ENCODE data around the gene CLHC1. TPM values are rescaled to one million over a fixed set of nuclear protein-coding genes. Genes with fewer than 3 reads are reported as not detected.
"Not testable (repeated sequence)": the region's sequence is repeated elsewhere in the genome, so short reads cannot be mapped to it uniquely, and the experiment has no call there.

The CLHC1 gene
- total RNA-seq, 1 donor, result 4.9 TPM

DNA sequence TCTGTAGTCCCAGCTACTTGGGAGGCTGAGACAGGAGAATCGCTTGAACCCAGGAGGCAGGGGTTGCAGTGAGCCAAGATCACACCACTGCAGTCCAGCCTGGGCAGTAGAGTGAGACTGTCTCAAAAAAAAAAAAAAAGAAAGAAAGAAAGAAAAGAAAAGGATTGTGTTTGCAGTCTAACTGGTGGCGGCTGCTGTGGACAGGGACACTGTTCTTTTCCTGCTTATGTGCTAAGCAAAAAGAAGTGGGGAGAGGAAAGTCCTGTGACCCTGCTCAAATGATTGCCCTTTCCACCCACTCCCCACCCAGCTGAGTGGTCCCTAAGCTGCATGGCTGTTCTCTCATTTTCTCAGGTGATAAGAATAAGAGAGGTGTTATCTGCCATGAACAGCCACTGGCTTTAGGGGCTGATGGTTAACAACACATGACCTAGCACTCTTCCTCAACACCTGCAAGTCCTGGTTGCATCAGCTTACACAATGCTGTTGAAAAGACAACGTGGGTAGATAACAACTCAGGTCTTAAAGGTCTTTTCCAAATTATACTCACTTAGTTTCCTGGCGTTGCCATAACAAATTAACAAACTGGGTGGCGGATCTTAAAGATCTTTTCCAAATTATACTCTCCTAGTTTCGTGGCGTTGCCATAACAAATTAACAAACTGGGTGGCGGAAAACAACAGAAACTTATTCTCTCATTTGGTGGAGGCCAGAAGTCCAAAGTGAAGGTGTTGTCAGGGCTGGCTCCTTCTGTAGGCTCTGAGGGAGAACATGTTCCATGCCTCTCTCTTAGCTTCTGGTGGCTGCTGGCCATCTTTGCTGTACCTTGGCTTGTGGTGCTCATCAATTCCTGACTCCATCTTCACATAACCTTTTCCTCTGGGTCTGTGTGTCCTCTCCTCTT is 91.5 kb downstream of the CLHC1 start:
- Histone ChIP-seq H3K27me3 (ENCODE audit: insufficient read depth, low read length) (no peaks in the 10 kb centered on the region), H3K4me1 (ENCODE audit: insufficient read depth, low read length) (peaks cover 21% of the 10 kb centered on the region), H3K9me3 (ENCODE audit: low read depth, low read length) (no peaks in the 10 kb centered on the region), H3K4me3 (ENCODE audit: low read length) (no peak overlapping the region)

DNA sequence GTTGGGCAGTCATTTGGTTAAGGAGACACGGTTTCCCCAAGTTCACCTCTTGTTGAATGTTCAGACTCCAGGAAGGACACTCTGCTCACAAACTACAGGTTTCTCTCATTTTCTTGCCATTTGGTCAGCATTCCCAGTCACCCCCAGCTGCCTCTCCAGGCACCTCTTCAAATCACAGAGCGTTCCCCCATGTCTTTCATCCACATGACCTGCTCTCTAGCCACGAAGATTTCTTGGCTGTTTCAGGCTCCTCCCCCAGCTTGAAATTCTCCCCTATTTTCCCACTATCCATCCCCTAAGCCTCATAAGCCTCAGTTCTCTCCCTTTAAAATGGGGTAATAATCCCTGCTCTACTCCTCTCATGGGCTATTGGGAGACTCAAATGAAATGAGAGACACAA is 92.8 kb downstream of the CLHC1 start:
- Histone ChIP-seq H3K4me1 (ENCODE audit: insufficient read depth, low read length) (peaks cover 30% of the 10 kb centered on the region), H3K4me3 (ENCODE audit: low read length) (no peak overlapping the region), H3K27me3 (ENCODE audit: insufficient read depth, low read length) (no peaks in the 10 kb centered on the region), H3K9me3 (ENCODE audit: low read depth, low read length) (no peaks in the 10 kb centered on the region)

DNA sequence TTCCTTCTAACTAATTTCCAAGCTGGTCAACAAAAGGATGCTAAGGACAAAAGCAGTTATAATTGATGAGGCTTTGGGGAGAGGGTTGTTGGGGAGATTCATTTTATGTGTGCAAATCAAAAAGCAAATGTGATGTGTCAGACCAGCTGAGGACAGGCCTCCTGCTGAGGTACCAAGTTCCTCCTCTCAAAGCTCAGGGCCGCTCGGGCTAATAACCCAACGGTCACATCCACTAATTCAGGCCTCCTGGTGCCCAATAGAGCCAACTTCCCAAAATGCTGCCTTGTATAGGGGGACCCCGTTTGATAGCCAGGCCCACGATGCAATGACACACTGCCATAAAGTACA is 93.2 kb downstream of the CLHC1 start:
- Histone ChIP-seq H3K9me3 (ENCODE audit: low read depth, low read length) (no peaks in the 10 kb centered on the region), H3K4me3 (ENCODE audit: low read length) (no peak overlapping the region), H3K4me1 (ENCODE audit: insufficient read depth, low read length) (peaks cover 35% of the 10 kb centered on the region), H3K27me3 (ENCODE audit: insufficient read depth, low read length) (no peaks in the 10 kb centered on the region)

DNA sequence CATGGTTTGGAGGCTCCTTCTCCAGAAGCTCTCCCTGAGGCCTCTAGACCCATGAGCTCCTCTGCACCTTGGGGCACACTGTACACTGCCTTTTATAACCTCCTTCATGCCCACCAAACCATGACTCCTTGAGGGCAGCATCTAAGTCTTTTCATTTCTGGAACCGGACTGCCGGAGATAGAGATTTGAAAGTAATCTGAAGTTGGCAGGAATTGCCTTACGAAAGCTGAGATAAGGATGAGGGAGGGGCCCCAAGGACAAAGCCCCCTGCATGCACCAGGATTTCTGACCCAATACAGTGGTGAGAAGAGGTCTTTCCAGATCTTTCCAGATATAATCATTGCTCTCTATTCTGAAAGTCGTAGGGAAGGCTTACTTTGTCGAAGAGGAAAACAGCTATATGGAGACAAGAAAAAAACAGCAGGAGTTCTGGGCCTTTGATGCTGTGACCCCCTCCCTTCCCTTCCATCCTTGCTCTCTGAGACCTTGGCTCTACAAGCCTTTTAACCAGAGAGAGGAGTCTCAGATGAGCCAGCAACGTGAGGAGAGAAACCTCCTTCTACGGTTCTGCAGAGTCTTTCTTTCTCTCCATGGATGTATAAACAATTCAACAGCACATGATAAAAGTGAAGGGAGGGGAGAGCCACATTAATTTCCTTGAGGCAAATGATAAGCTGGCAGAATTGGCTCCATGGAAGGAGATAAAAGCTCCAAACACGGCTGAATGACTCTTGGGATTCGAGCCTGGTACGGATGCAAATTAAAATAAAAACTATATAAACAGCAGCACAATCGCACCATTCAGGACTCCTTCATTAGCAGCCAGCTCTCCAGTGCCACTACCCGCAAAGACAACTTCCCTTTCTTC is 93.8 kb downstream of the CLHC1 start:
- peaks cover 41% of the 10 kb centered on the region for H3K4me1 ChIP-seq (ENCODE audit: insufficient read depth, low read length)
- no peaks in the 10 kb centered on the region for H3K27me3 ChIP-seq (ENCODE audit: insufficient read depth, low read length)
- no peak overlapping the region for H3K4me3 ChIP-seq (ENCODE audit: low read length)
- H3K9me3 ChIP-seq (ENCODE audit: low read depth, low read length), result no peaks in the 10 kb centered on the region

DNA sequence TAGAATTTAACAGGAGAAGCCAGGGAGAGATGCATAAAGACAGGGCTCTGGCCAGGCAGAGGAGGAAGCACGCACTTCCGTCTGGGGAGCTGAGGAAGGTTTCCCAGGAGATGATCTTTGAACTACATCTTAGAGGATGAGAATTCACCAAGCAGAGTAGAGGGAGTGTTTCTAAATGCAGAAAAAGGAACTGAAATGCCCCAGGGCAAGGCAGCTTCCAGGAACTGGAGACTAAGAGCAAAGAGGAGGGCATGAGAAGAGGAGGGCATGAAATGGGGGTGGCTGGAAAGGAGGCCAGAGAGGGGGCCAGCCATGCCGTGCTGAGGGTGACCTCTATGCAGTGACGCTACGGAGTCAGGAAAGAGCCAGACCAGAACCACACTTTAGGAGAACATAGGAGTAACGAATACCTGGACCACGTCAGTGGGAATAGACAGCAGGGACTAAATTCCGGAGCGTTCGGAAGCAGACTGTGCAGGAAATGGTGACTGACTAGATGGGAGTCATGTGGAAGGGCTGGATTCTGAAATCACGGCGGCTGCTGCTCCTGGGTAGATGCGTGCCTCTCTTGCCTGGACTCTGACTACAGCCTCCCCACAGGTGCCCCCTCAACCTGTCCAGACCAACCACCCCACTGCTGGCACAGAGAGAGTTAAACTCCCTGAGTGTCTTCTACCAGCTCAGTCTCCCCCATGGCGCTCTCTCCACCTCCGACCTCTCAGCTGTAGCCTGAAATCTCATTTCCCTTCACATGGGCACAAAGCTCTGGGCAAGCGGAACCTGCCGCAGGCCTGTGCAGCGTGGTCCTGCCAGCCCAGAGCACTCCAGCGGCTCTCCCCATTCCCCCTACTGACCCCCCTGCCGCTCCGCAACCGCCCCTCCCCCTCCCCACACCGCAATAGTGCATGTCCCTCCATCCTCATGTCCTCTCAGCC is 94.8 kb downstream of the CLHC1 start:
- Histone ChIP-seq H3K27me3 (ENCODE audit: insufficient read depth, low read length) (no peaks in the 10 kb centered on the region), H3K4me1 (ENCODE audit: insufficient read depth, low read length) (peaks cover 42% of the 10 kb centered on the region), H3K9me3 (ENCODE audit: low read depth, low read length) (no peaks in the 10 kb centered on the region), H3K4me3 (ENCODE audit: low read length) (no peak overlapping the region)

DNA sequence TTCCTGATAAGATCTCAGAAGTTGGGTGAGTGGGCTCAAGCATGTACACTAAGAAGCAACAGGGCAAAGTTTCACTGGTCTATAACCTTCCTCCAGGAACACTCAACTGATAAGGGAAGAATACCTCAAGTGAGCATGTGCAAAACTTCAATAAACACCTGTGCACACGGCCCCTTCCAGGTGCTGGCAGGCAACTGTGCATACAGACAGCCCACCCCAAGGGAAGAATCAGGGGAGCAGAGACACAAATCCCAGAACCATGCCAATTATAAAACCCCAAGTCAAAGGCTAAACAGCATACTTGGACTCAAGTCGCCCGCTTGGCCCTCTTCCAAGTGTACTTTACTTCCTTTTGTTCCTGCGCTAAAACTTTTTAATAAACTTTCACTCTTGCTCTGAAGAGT is 96.0 kb downstream of the CLHC1 start:
- Histone ChIP-seq H3K27me3 (ENCODE audit: insufficient read depth, low read length) (no peaks in the 10 kb centered on the region), H3K9me3 (ENCODE audit: low read depth, low read length) (no peaks in the 10 kb centered on the region), H3K4me1 (ENCODE audit: insufficient read depth, low read length) (peaks cover 42% of the 10 kb centered on the region), H3K4me3 (ENCODE audit: low read length) (no peak overlapping the region)

DNA sequence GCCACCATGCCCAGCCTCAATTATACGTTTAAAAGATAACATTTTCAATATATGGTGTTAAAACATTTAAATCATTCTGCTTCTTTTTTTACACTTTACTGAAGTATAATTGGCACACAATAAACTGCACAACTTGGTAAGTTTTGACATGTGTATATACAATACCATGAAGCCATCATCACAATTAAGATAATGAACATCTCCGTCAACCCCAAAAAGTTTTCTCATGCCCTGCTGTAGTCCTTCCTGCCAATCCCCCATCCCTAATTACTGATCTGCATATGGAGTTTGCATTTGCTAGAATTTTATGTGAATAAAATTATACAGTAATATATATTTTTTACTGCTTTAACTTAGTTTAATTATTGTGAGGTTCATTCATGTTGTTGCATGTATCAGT is 96.6 kb downstream of the CLHC1 start:
- no peaks in the 10 kb centered on the region for H3K9me3 ChIP-seq (ENCODE audit: low read depth, low read length)
- no peak overlapping the region for H3K4me3 ChIP-seq (ENCODE audit: low read length)
- H3K27me3 ChIP-seq (ENCODE audit: insufficient read depth, low read length), result no peaks in the 10 kb centered on the region
- peaks cover 42% of the 10 kb centered on the region for H3K4me1 ChIP-seq (ENCODE audit: insufficient read depth, low read length)

DNA sequence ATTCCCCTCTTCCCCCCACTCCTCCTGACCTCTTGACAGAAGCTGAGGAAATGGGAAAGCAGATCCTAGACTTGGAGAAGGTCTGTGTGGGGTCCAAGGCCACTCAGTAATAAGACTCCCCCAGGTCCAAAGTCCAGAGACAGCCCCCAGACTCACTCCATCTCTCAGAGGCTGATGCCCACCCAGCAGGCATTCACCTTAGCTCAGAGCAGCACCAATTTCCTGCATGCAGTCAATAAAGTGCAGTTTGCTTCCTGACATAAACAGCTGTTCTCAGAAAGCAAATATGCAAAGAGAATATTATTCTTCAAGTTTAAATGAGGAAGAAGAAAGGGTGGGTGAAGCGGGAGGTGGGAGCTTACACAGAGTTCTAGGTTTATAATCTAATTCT is 97.8 kb downstream of the CLHC1 start:
- Histone ChIP-seq H3K27me3 (ENCODE audit: insufficient read depth, low read length) (no peaks in the 10 kb centered on the region), H3K4me3 (ENCODE audit: low read length) (peak overlapping the region; percentile 38), H3K4me1 (ENCODE audit: insufficient read depth, low read length) (peaks cover 47% of the 10 kb centered on the region), H3K9me3 (ENCODE audit: low read depth, low read length) (no peaks in the 10 kb centered on the region)

DNA sequence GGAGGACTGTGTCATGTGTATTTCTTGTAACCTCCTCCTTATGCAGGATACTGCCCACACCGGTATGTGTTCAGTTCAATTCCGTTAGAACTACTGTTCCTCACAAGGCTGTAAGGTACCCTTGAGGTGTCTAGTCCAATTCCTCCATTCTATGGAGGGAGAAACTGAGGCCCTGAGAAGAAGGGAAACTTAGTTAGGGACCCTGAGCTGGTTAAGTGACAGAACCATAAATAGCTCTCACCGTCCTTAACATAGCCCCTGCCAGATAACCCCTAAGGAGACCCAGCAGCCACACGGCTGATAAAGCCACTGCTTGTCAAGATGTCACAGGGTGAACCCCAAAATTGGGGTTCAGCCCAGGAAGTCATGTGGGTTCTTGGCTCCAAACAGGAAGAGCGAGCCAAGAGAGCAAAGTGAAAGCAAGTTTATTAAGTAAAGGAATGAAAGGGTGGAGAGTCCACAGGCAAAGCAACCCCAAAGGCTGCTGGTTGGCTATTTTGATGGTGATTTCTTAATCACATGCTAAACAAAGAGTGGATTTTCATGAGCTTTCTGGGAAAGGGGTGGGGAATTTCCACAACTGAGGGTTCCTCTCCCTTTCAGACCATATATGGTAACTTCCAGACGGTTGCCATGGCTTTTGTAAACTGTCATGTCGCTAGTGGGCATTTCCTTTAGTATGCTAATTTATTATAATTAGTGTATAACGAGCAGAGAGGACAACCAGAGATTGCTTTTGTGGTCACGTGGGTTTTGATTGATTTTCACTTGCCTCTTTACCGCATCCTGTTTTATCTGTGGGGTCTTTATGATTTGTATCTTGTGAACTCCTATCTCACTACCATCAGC is 98.4 kb downstream of the CLHC1 start:
- Histone ChIP-seq H3K9me3 (ENCODE audit: low read depth, low read length) (no peaks in the 10 kb centered on the region), H3K27me3 (ENCODE audit: insufficient read depth, low read length) (no peaks in the 10 kb centered on the region), H3K4me3 (ENCODE audit: low read length) (peak overlapping the region; percentile 38), H3K4me1 (ENCODE audit: insufficient read depth, low read length) (peaks cover 51% of the 10 kb centered on the region)

DNA sequence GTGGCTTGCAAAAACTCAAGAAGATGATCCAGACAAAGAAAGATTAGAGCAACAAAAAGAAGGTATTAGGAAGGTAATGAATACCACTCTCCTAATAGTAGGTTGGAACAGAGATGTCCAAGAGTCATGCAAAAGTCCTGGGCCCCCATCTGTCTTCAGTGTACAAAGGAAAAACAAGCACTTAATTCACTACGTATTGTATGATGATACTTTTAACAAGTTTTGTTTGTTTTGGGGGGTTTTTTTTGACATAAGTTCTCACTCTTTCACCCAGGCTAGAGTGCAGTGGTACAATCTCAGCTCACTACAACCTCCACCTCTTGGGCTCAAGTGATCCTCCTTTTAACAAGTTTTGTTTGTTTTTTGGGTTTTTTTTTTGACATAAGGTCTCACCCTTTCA is 101.2 kb downstream of the CLHC1 start:
- H3K9me3 ChIP-seq (ENCODE audit: low read depth, low read length), result no peaks in the 10 kb centered on the region
- no peaks in the 10 kb centered on the region for H3K27me3 ChIP-seq (ENCODE audit: insufficient read depth, low read length)
- peaks cover 30% of the 10 kb centered on the region for H3K4me1 ChIP-seq (ENCODE audit: insufficient read depth, low read length)
- no peak overlapping the region for H3K4me3 ChIP-seq (ENCODE audit: low read length)

DNA sequence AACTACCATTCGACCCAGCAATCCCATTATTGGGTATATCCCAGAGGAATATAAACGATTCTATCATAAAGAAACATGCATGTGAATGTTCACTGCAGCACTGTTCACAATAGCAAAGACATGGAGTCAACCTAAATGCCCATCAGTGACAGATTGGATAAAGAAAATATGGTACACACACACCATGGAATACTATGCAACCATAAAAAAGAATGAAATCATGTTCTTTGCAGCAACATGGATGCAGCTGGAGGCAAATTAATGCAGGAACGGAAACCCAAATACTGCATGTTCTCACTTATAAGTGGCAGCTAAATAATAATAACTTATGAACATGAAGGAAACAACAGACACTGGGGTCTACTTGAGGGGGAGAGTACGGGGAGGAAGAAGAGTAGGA is 105.5 kb downstream of the CLHC1 start:
- H3K4me3 ChIP-seq (ENCODE audit: low read length); H3K9me3 ChIP-seq (ENCODE audit: low read depth, low read length); H3K27me3 ChIP-seq (ENCODE audit: insufficient read depth, low read length): not testable (repeated sequence)
- H3K4me1 ChIP-seq (ENCODE audit: insufficient read depth, low read length), result peaks cover 19% of the 10 kb centered on the region
